Mesendoderm (in vitro differentiated cells): ENCODE data around the gene MAPK9.

ENCODE experiments used
- DNase-seq: peaks from one replicate; pipeline ENCODE4 v3.0.0; 2013
- H2AK5ac ChIP-seq: 2 replicates; pipeline ENCODE4 v1.6.1; 2013; ENCODE audit warnings: low read length, inconsistent platforms
- H2BK120ac ChIP-seq: 2 replicates; pipeline ENCODE4 v1.6.1; 2013; ENCODE audit warnings: low read depth, mild to moderate bottlenecking, low read length, moderate library complexity, mixed read lengths
- H2BK15ac ChIP-seq: replicated peaks from 2 replicates; pipeline ENCODE4 v1.6.1; 2013; ENCODE audit warnings: low read depth, mild to moderate bottlenecking, moderate library complexity
- H2BK5ac ChIP-seq: 2 replicates; pipeline ENCODE4 v1.6.1; 2013; ENCODE audit warnings: low read length, inconsistent platforms
- H3K18ac ChIP-seq: 2 replicates; pipeline ENCODE4 v1.6.1; 2013; ENCODE audit warnings: mild to moderate bottlenecking, low read length, mixed read lengths
- H3K23ac ChIP-seq: one replicate; pipeline ENCODE4 v1.6.1; 2013; ENCODE audit warnings: low read length
- H3K27ac ChIP-seq: 2 replicates; pipeline ENCODE4 v1.5.1; 2013; ENCODE audit warnings: low read depth, mild to moderate bottlenecking, inconsistent platforms, low read length, moderate library complexity
- H3K27me3 ChIP-seq: 2 replicates; pipeline ENCODE4 v1.6.1; 2013; ENCODE audit warnings: low read length, control low read depth, mild to moderate bottlenecking, inconsistent platforms; ENCODE audit not compliant: insufficient read depth, poor library complexity
- H3K36me3 ChIP-seq: 2 replicates; pipeline ENCODE4 v1.6.1; 2013; ENCODE audit warnings: low read length, inconsistent platforms; ENCODE audit not compliant: control insufficient read depth, insufficient read depth
- H3K4ac ChIP-seq: one replicate; pipeline ENCODE4 v1.6.1; 2013; ENCODE audit warnings: low read depth, mild to moderate bottlenecking, low read length, moderate library complexity
- H3K4me1 ChIP-seq: 2 replicates; pipeline ENCODE4 v1.6.1; 2013; ENCODE audit warnings: low read depth, low read length, inconsistent platforms; ENCODE audit not compliant: control insufficient read depth
- H3K4me2 ChIP-seq: 2 replicates; pipeline ENCODE4 v1.6.1; 2013; ENCODE audit warnings: low read length
- H3K4me3 ChIP-seq: 2 replicates; pipeline ENCODE4 v1.5.1; 2013; ENCODE audit warnings: mild to moderate bottlenecking, low read length
- H3K56ac ChIP-seq: one replicate; pipeline ENCODE4 v1.6.1; 2013; ENCODE audit warnings: low read length
- H3K79me1 ChIP-seq: 2 replicates; pipeline ENCODE4 v1.6.1; 2013; ENCODE audit warnings: low read length, inconsistent platforms
- H3K79me2 ChIP-seq: 2 replicates; pipeline ENCODE4 v1.6.1; 2013; ENCODE audit warnings: mild to moderate bottlenecking, low read length; ENCODE audit not compliant: control insufficient read depth, insufficient read depth
- H3K9ac ChIP-seq: 2 replicates; pipeline ENCODE4 v1.6.1; 2013; ENCODE audit warnings: low read length, inconsistent platforms
- H4K5ac ChIP-seq: one replicate; pipeline ENCODE4 v1.6.1; 2013; ENCODE audit warnings: low read length
- H4K8ac ChIP-seq: one replicate; pipeline ENCODE4 v1.6.1; 2013; ENCODE audit warnings: low read depth, mild to moderate bottlenecking, control low read depth, low read length, moderate library complexity
- WGBS: extraction: QIAGEN DNeasy Blood & Tissue Kit; methylation state at CpG from one replicate; pipeline ENCODE4 v1.1.7; 2013; ENCODE audit warnings: low lambda C conversion rate, missing lambda C conversion rate; ENCODE audit not compliant: insufficient coverage; ENCODE audit errors: extremely low coverage; 5-methylcytosine and 5-hydroxymethylcytosine counted together

MAPK9 gene

DNA sequence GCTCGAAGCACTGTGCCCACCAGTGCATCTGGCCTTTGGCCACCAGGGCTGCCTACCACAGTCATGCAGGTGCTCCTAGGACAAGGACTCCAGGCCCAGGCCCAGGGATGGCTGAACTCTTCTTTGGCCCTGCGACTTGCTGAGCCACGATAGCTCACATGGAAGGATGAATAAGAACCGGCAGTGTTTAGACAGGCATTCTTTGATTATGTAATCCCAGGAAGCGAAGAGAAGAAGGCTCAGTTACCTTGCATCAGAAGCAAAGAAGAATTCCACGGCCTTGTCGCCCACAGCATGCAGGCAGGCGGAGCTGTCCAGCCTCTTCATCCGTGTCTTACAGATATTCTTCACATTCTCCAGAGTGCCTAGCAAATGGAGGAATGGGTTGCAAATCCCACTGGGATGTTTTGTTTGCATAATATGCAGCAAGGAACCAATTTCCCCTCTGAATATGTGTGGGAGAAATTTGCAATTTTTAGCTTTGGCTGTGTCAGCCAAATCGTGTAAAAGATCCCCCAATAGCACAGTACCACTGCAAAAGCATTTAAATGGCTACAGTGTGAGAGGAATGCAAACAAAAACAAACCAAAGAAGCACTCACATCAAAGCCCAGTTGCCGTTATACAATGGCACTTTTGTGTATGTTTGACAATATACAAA lies 32.2 kb upstream of the MAPK9 start:
- Histone ChIP-seq H4K5ac (no peak overlapping the region), H3K27me3 (no peaks in the 10 kb centered on the region), H3K56ac (no peak overlapping the region), H3K4me2 (no peak overlapping the region), H2AK5ac (no peak overlapping the region), H3K9ac (no peak overlapping the region), H3K79me2 (no peaks in the 10 kb centered on the region), H3K4me3 (no peak overlapping the region), H4K8ac (no peak overlapping the region), H3K4ac (no peak overlapping the region), H3K79me1 (no peaks in the 10 kb centered on the region), H2BK120ac (no peak overlapping the region), H2BK5ac (no peak overlapping the region), H3K36me3 (peaks cover 4% of the 10 kb centered on the region), H3K18ac (no peak overlapping the region), H3K27ac (no peak overlapping the region), H3K4me1 (no peaks in the 10 kb centered on the region), H3K23ac (no peak overlapping the region), H2BK15ac (no peak overlapping the region)
- DNase-seq: no peak
- WGBS: no CpG with 5 or more reads among the region's 11 CpGs

GRCh38 chr5:180323160-180323559 lies 31.3 kb upstream of the MAPK9 start:
- Histone ChIP-seq H2BK120ac (no peak overlapping the region), H2BK5ac (no peak overlapping the region), H3K27ac (no peak overlapping the region), H3K4me1 (no peaks in the 10 kb centered on the region), H2BK15ac (no peak overlapping the region), H3K27me3 (no peaks in the 10 kb centered on the region), H4K5ac (no peak overlapping the region), H3K4me2 (no peak overlapping the region), H3K18ac (no peak overlapping the region), H3K23ac (no peak overlapping the region), H3K36me3 (peaks cover 2% of the 10 kb centered on the region), H3K79me2 (no peaks in the 10 kb centered on the region), H3K79me1 (no peaks in the 10 kb centered on the region), H2AK5ac (no peak overlapping the region), H3K56ac (no peak overlapping the region), H4K8ac (no peak overlapping the region), H3K9ac (no peak overlapping the region), H3K4ac (no peak overlapping the region), H3K4me3 (no peak overlapping the region)
- WGBS: no CpG with 5 or more reads among the region's 14 CpGs
- DNase-seq: no peak

DNA sequence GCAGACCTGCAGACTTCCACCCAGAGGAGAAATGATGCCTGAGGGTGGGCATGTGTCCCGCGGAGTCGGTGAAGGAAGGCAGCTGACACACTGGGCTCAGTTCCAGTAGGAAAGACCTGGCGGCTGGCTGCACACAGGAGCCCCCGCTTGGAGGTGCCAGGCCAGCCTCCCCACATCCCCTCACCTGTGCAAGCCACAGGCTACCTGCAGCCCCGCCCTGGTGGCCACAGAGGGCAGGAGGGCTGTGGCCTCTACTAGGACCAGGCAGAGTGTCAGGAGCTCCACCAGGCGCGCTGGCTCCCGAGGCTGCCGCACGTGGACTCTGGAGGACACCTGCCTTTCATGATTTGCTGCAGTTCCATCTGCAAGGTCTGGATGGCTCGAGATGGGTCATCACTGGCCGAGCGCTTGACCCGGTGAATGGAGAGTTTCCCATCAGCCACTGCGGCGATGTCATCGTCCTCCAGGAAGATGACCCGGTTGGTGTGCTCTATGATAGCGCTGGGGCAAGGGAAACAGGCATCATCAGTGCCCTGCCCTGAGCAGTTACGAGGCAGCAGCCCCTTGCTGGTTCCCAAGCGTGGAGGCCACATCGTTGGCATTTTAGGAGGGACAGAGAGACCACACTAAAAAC lies 26.7 kb upstream of the MAPK9 start:
- Histone ChIP-seq H3K27ac (no peak overlapping the region), H2BK5ac (no peak overlapping the region), H3K4me2 (no peak overlapping the region), H3K4me1 (no peaks in the 10 kb centered on the region), H3K4ac (no peak overlapping the region), H3K9ac (no peak overlapping the region), H3K79me1 (no peaks in the 10 kb centered on the region), H2BK120ac (no peak overlapping the region), H3K23ac (no peak overlapping the region), H3K27me3 (no peaks in the 10 kb centered on the region), H3K56ac (no peak overlapping the region), H3K4me3 (no peak overlapping the region), H4K8ac (no peak overlapping the region), H2BK15ac (no peak overlapping the region), H3K36me3 (peaks cover 6% of the 10 kb centered on the region), H2AK5ac (no peak overlapping the region), H3K79me2 (no peaks in the 10 kb centered on the region), H3K18ac (no peak overlapping the region), H4K5ac (no peak overlapping the region)
- no CpG with 5 or more reads among the region's 23 CpGs for WGBS
- no peak for DNase-seq

- Histone ChIP-seq H4K8ac (no peak overlapping the region), H3K9ac (no peak overlapping the region), H3K18ac (no peak overlapping the region), H3K27ac (no peak overlapping the region), H3K27me3 (no peaks in the 10 kb centered on the region), H3K79me1 (no peaks in the 10 kb centered on the region), H2BK15ac (no peak overlapping the region), H3K4ac (no peak overlapping the region), H2AK5ac (no peak overlapping the region), H3K23ac (no peak overlapping the region), H3K56ac (no peak overlapping the region), H3K4me2 (no peak overlapping the region), H2BK120ac (no peak overlapping the region), H3K79me2 (no peaks in the 10 kb centered on the region), H3K4me3 (no peak overlapping the region), H2BK5ac (no peak overlapping the region), H3K36me3 (peaks cover 4% of the 10 kb centered on the region), H3K4me1 (no peaks in the 10 kb centered on the region), H4K5ac (no peak overlapping the region)
- no CpG with 5 or more reads among the region's 20 CpGs for WGBS
- no peak for DNase-seq
Observed at GRCh38 chr5:180316586-180316985, 24.7 kb upstream of the MAPK9 start.

DNA sequence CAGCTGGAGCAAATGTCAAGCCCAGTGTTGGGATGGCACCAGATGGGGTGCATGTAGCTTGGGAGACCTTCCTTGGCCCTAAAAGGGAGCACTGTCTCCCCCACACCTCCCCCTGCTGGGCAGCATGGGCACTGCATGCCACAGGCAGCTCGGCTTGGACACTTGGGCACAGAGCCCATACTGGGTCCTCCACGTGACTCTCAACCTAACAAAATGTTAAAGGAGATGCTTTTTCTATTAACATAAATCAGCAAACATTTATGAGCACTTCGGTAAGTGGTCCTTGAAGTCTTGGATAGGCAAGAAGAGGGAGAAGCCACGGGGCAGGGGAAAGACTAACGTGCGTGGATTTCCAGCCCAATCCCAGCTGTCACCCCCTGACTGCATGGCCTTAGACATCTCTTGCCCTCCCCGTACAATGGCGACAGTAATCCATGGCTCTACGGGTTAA lies 23.9 kb upstream of the MAPK9 start:
- H3K27ac ChIP-seq: no peak overlapping the region
- H2AK5ac ChIP-seq: no peak overlapping the region
- H3K18ac ChIP-seq: no peak overlapping the region
- H3K36me3 ChIP-seq: peaks cover 4% of the 10 kb centered on the region
- no peak overlapping the region for H3K4me3 ChIP-seq
- H4K8ac ChIP-seq: no peak overlapping the region
- no peak overlapping the region for H2BK15ac ChIP-seq
- no peaks in the 10 kb centered on the region for H3K79me1 ChIP-seq
- no peaks in the 10 kb centered on the region for H3K27me3 ChIP-seq
- no peaks in the 10 kb centered on the region for H3K4me1 ChIP-seq
- H3K23ac ChIP-seq: no peak overlapping the region
- no peak overlapping the region for H2BK5ac ChIP-seq
- H3K9ac ChIP-seq: no peak overlapping the region
- WGBS: no CpG with 5 or more reads among the region's 9 CpGs
- H3K79me2 ChIP-seq: no peaks in the 10 kb centered on the region
- H3K4me2 ChIP-seq: no peak overlapping the region
- no peak overlapping the region for H3K4ac ChIP-seq
- no peak overlapping the region for H4K5ac ChIP-seq
- no peak overlapping the region for H3K56ac ChIP-seq
- no peak overlapping the region for H2BK120ac ChIP-seq
- peak; percentile 51 for DNase-seq
